K562 (cell line): ENCODE data around the gene TMEM30A. TPM values are rescaled to one million over a fixed set of nuclear protein-coding genes. Genes with fewer than 3 reads are reported as not detected.

Experiments
- ATAC-seq: fragments of 200-7000 bp; cut with Tn5 transposase; 3 replicates; pipeline ENCODE4 v1.9.1; 2020; ENCODE audit warnings: moderate library complexity
- BruUV-seq: library from RNA; stranded (reverse); fragments of 400-500 nt; replicated peaks from 2 replicates; lab custom pipeline; 2021; lab: Mats Ljungman, UMichigan
- CTCF ChIA-PET: fragments of 300-600 bp; formaldehyde crosslinking; extraction: SDS; loops from one replicate; lab custom pipeline; 2021; ENCODE audit warnings: low intra/inter-chr PET ratio; lab: Yijun Ruan, JAX
- POLR2A ChIA-PET: fragments of 300-600, 350-650 bp; sonication (Branson Sonifier 250); formaldehyde crosslinking; extraction: SDS; loops from one replicate; lab custom pipeline; 2021; ENCODE audit warnings: antibody characterized with exemption, inconsistent platforms; lab: Yijun Ruan, JAX
- DNase-seq, 4 experiments: peaks; one replicate each; pipeline versions ENCODE4 v3.0.0 to v3.0.0-alpha.2; 2011 to 2018; ENCODE audit warnings: low spot score in 3 of 4, mixed read lengths in 3 of 4; ENCODE audit errors: extremely low read depth in 1 of 4
- FAIRE-seq: peaks from 2 replicates; lab custom pipeline; 2011; peaks lifted over from hg19 to GRCh38; lab: Jason Lieb, UNC
- H2AFZ ChIP-seq: 2 replicates; pipeline ENCODE4 v1.6.0; 2011; ENCODE audit warnings: low read depth, low read length, control low read depth, inconsistent platforms
- H3K27ac ChIP-seq: fragments of 200-600 bp; 3 replicates; pipeline ENCODE4 v1.8.0; 2011; ENCODE audit warnings: low read depth, mild to moderate bottlenecking, control low read depth, inconsistent platforms, low read length, moderate library complexity, mixed read lengths; ENCODE audit errors: extremely low read depth
- H3K27me3 ChIP-seq, 2 experiments: fragments of 300-600 bp in 1 of 2; 2 replicates in 1 of 2; 3 replicates in 1 of 2; pipeline versions ENCODE4 v1.6.0 to v1.8.0; 2011; ENCODE audit warnings: inconsistent platforms in 2 of 2, low read length in 2 of 2, mild to moderate bottlenecking in 1 of 2, mixed read lengths in 1 of 2, moderate library complexity in 1 of 2; ENCODE audit not compliant: control insufficient read depth in 2 of 2, insufficient read depth in 2 of 2
- H3K36me3 ChIP-seq: fragments of 300-600 bp; 3 replicates; pipeline ENCODE4 v1.8.0; 2011; ENCODE audit warnings: mild to moderate bottlenecking, low read length, inconsistent platforms; ENCODE audit not compliant: control insufficient read depth, insufficient read depth
- H3K4me1 ChIP-seq, 2 experiments: fragments of 200-600 bp in 1 of 2; replicated peaks in 1 of 2; 2 replicates in 1 of 2; 3 replicates in 1 of 2; pipeline versions ENCODE4 v1.5.1 to v1.8.0; 2011; ENCODE audit warnings: inconsistent platforms in 2 of 2, low read length in 2 of 2, mild to moderate bottlenecking in 1 of 2, mixed read lengths in 1 of 2, moderate library complexity in 1 of 2; ENCODE audit not compliant: control insufficient read depth in 2 of 2, insufficient read depth in 2 of 2
- H3K4me2 ChIP-seq: 2 replicates; pipeline ENCODE4 v1.6.1; 2011; ENCODE audit warnings: low read length, control low read depth, inconsistent platforms, mixed read lengths; ENCODE audit not compliant: insufficient read depth
- H3K4me3 ChIP-seq: fragments of 200-600 bp; sonication (generic), shearing (Covaris generic); 2 replicates; pipeline ENCODE4 v1.5.1; 2016; ENCODE audit warnings: control low read depth, inconsistent platforms
- H3K79me2 ChIP-seq: fragments of 200-600 bp; 3 replicates; pipeline ENCODE4 v1.8.0; 2011; ENCODE audit warnings: low read length, inconsistent platforms; ENCODE audit not compliant: control insufficient read depth, insufficient read depth
- H3K9ac ChIP-seq, 2 experiments: 2 replicates each; pipeline versions ENCODE4 v1.6.0 to v1.6.1; 2011; ENCODE audit warnings: low read depth in 2 of 2, low read length in 2 of 2, control low read depth in 1 of 2, inconsistent platforms in 1 of 2, mild to moderate bottlenecking in 1 of 2, mixed read lengths in 1 of 2; ENCODE audit not compliant: insufficient read depth in 1 of 2
- H3K9me1 ChIP-seq: one replicate; pipeline ENCODE4 v1.6.0; 2011; ENCODE audit warnings: inconsistent platforms, mild to moderate bottlenecking, low read length, moderate library complexity; ENCODE audit not compliant: control insufficient read depth, insufficient read depth
- H3K9me3 ChIP-seq: replicated peaks from 2 replicates; pipeline ENCODE4 v1.5.1; 2011; ENCODE audit warnings: low read depth, low read length, inconsistent platforms; ENCODE audit not compliant: control insufficient read depth, insufficient read depth
- H4K20me1 ChIP-seq: replicated peaks from 2 replicates; pipeline ENCODE4 v1.6.1; 2011; ENCODE audit warnings: low read length, inconsistent platforms, mixed read lengths; ENCODE audit not compliant: control insufficient read depth, insufficient read depth
- CREB1 ChIP-seq, 2 experiments: sonication (generic) in 1 of 2; formaldehyde crosslinking in 1 of 2; IDR thresholded peaks; 2 replicates each; pipeline versions ENCODE4 v1.6.1 to v1.8.0; 2012 to 2022; ENCODE audit warnings: inconsistent platforms in 1 of 2, mild to moderate bottlenecking in 1 of 2, missing genetic modification reagents in 1 of 2, moderate library complexity in 1 of 2
- CTBP1 ChIP-seq: fragments of 450-650 bp; IDR thresholded peaks from 2 replicates; pipeline ENCODE4 v1.6.1; 2016; ENCODE audit warnings: borderline replicate concordance
- ETS2 ChIP-seq: IDR thresholded peaks from 2 replicates; pipeline ENCODE4 v1.6.1; 2016; ENCODE audit warnings: borderline replicate concordance, missing genetic modification characterization, mild to moderate bottlenecking, moderate library complexity, missing compliant biosample characterization; ENCODE audit not compliant: poor library complexity, severe bottlenecking
- FOSL1 ChIP-seq: fragments of 200-800 bp; sonication (Bioruptor generic); conservative IDR thresholded peaks from 2 replicates; pipeline ENCODE4 v1.6.1; 2016; ENCODE audit warnings: missing genetic modification characterization, missing compliant biosample characterization
- HMG20A ChIP-seq: fragments of 450-650 bp; formaldehyde crosslinking; conservative IDR thresholded peaks from 2 replicates; pipeline ENCODE4 v1.4.0; 2020; ENCODE audit warnings: mild to moderate bottlenecking, mixed read lengths
- MEF2D ChIP-seq: conservative IDR thresholded peaks from 2 replicates; pipeline ENCODE4 v1.6.1; 2016; ENCODE audit warnings: low read depth, missing genetic modification characterization, missing compliant biosample characterization
- OTX1 ChIP-seq: fragments of 450-650 bp; formaldehyde crosslinking; IDR thresholded peaks from 2 replicates; pipeline ENCODE4 v1.4.0; 2022; ENCODE audit warnings: mild to moderate bottlenecking
- PCBP1 ChIP-seq: fragments of 200-400 bp; formaldehyde crosslinking; IDR thresholded peaks from 2 replicates; pipeline ENCODE4 v1.6.1; 2018; ENCODE audit warnings: mild to moderate bottlenecking, low read depth, low read length; ENCODE audit not compliant: poor library complexity, severe bottlenecking
- PHTF2 ChIP-seq: fragments of 250-450 bp; sonication (Bioruptor Pico); IDR thresholded peaks from 2 replicates; pipeline ENCODE4 v1.5.0; 2021; ENCODE audit warnings: mild to moderate bottlenecking
- PREB ChIP-seq: sonication (generic); formaldehyde crosslinking; IDR thresholded peaks from 2 replicates; pipeline ENCODE4 v1.8.1; 2023; ENCODE audit warnings: mild to moderate bottlenecking, missing genetic modification reagents
- SRSF3 ChIP-seq: fragments of 200-400 bp; formaldehyde crosslinking; IDR thresholded peaks from 2 replicates; pipeline ENCODE4 v1.6.1; 2016; ENCODE audit warnings: mild to moderate bottlenecking, low read length, moderate library complexity; ENCODE audit not compliant: insufficient read depth
- TARDBP ChIP-seq: fragments of 450-650 bp; IDR thresholded peaks from 2 replicates; pipeline ENCODE4 v1.6.1; 2016
- ZKSCAN1 ChIP-seq: fragments of 150-350 bp; IDR thresholded peaks from 2 replicates; pipeline ENCODE4 v1.6.1; 2016; ENCODE audit warnings: low read depth, low read length
- ZNF146 ChIP-seq: IDR thresholded peaks from one replicate; pipeline ENCODE4 v1.6.1; 2018; ENCODE audit warnings: missing compliant biosample characterization; ENCODE audit not compliant: unreplicated experiment
- WGBS: fragments of 100-300 bp; shearing (Covaris generic); methylation state at CpG from one replicate; pipeline ENCODE4 v1.1.6; 2016; ENCODE audit warnings: low coverage, mixed read lengths; ENCODE audit not compliant: insufficient coverage; ENCODE audit errors: missing lambda C conversion rate; 5-methylcytosine and 5-hydroxymethylcytosine counted together
- in situ Hi-C: fragments of 300-500 bp; cut with MboI; formaldehyde crosslinking; loops from 4 replicates; pipeline ENCODE4 v1.15.0; 2018; ENCODE audit warnings: inconsistent platforms, mixed read lengths
- intact Hi-C: fragments of 100-400 bp; cut with micrococcal nuclease; formaldehyde crosslinking; loops from 2 replicates; pipeline ENCODE4 v1.14.2; 2022
- polyA plus RNA-seq, 8 experiments: library from polyadenylated mRNA; depleted of rRNA in 4 of 8; stranded (reverse) in 5 of 8; unstranded in 3 of 8; fragments of >200 nt; fragmentation: Nextera tagmentation in 2 of 8; fragmentation: Illumina TruSeq in 1 of 8; extraction: Ambion mirVana in 2 of 8; extraction: Trizol in 1 of 8; gene quantifications; 2 replicates each; pipeline versions ENCODE4 v1.2.1 to v1.2.3, GENCODE V29; 2011 to 2014; ENCODE audit warnings: inconsistent platforms in 1 of 8, missing spikeins in 1 of 8
- total RNA-seq, 7 experiments: library from RNA; depleted of rRNA in 6 of 7; stranded (reverse); fragments of >200 nt in 6 of 7; fragmentation: Illumina TruSeq in 2 of 7; extraction: Trizol in 2 of 7; gene quantifications; 2 replicates each; pipeline versions ENCODE4 v1.2.1 to v1.2.3, GENCODE V29; 2011 to 2021; ENCODE audit warnings: low replicate concordance in 1 of 7

TMEM30A gene
- total and polyA plus RNA-seq, 9 of the 15 experiments (the other 6 are each of a cell fraction or from before 2014, with no cell fraction given): 6.5 to 31.2 (median 16.3) TPM

GRCh38 chr6:75223428-75223827 lies 61.2 kb downstream of the TMEM30A start:
- Histone ChIP-seq H3K4me1 (no peaks in the 10 kb centered on the region), H2AFZ (no peak overlapping the region), H3K9ac (no peak overlapping the region), H4K20me1 (no peaks in the 10 kb centered on the region), H3K9me3 (no peaks in the 10 kb centered on the region), H3K9me1 (no peaks in the 10 kb centered on the region), H3K4me3 (no peak overlapping the region), H3K27ac (no peak overlapping the region), H3K36me3 (no peaks in the 10 kb centered on the region), H3K79me2 (no peaks in the 10 kb centered on the region), H3K27me3 (no peaks in the 10 kb centered on the region), H3K4me2 (no peak overlapping the region)
- in situ Hi-C loops: no loop called here
- ATAC-seq (no peak), FAIRE-seq (no peak), DNase-seq (no peak)
- BruUV-seq: no TSS peak
- intact Hi-C loops: no loop called here
- ChIA-PET CTCF (no interaction called here), POLR2A (interaction anchor here (1.0 kb wide), 1 partner anchor 14 kb away, joined by 3 read pairs; no protein-coding TSS in a partner anchor)
- 0% methylated on average over 2 of the region's 2 CpGs for WGBS
- TF ChIP-seq PREB (CRISPR knock-in tag) (no peak), SRSF3 (no peak), PCBP1 (no peak), HMG20A (CRISPR knock-in tag) (no peak)
- TF ChIP-seq, all 486 proteins: peak for 0

GRCh38 chr6:75222261-75222660 lies 62.3 kb downstream of the TMEM30A start:
- in situ Hi-C loops: no loop called here
- TF ChIP-seq PHTF2 (CRISPR knock-in tag) (no peak), TARDBP (no peak), MEF2D (tag) (no peak), CTBP1 (no peak), ZNF146 (no peak), OTX1 (CRISPR knock-in tag) (no peak), CREB1 (IDR thresholded peaks at IDR 0.05) (no peak), CREB1 (CRISPR knock-in tag; IDR thresholded peaks at IDR 0.05) (no peak), ZKSCAN1 (no peak), ETS2 (tag) (no peak), FOSL1 (tag) (no peak)

More at GRCh38 chr6:75222261-75222660, 62.3 kb downstream of the TMEM30A start:
- intact Hi-C loops: no loop called here
- Histone ChIP-seq H3K9ac (no peak overlapping the region), H3K4me1 (no peaks in the 10 kb centered on the region), H3K4me2 (no peak overlapping the region), H3K79me2 (no peaks in the 10 kb centered on the region), H3K27me3 (no peaks in the 10 kb centered on the region), H3K4me3 (no peak overlapping the region), H3K27ac (no peak overlapping the region), H4K20me1 (no peaks in the 10 kb centered on the region), H2AFZ (no peak overlapping the region), H3K36me3 (no peaks in the 10 kb centered on the region), H3K9me1 (no peaks in the 10 kb centered on the region), H3K9me3 (no peaks in the 10 kb centered on the region)
- ChIA-PET POLR2A (interaction anchor here (1.0 kb wide), 1 partner anchor 13 kb away, joined by 3 read pairs; no protein-coding TSS in a partner anchor), CTCF (no interaction called here)
- BruUV-seq: no TSS peak
- ATAC-seq (no peak), FAIRE-seq (no peak), DNase-seq (no peak)
